ENCODE measurements around the gene HSD17B11. TPM values are rescaled to one million over a fixed set of nuclear protein-coding genes. Genes with fewer than 3 reads are reported as not detected.

The HSD17B11 gene
- total and polyA plus RNA-seq, 2 donors (not counting 1 experiment from before 2014, with no cell fraction given): 26.5 to 62.2 TPM

DNA sequence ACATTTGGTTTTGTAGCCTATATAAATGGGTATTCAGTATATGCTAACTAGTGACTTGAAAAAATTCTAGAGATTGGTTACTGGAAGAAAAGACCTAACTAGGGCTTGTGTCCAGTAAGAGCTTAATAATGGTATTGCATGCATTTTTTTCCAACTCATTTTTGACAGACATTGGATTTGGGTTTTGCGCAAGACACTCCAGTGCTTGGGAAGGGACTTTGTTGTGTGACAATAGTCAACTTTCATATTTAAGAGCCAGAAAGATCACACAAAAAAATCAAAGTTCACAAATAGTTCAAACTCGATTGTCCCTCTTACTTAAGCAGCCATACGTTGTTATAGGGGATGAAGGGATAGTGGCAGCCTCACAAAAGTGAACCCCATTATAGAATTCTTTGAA, 1.2 kb upstream of the HSD17B11 start:
- Histone ChIP-seq H3K27me3 (replicated peaks in 1 of 4; ENCODE audit: control extremely low read depth in 1 of 4, control insufficient read depth in 3 of 4, insufficient read depth in 4 of 4, low read length in 3 of 4) (no peaks in the 10 kb centered on the region), H3K9me3 (ENCODE audit: control extremely low read depth in 1 of 3, control insufficient read depth in 2 of 3, insufficient read depth in 1 of 3, low read length in 2 of 3) (no peaks in the 10 kb centered on the region), H3K27ac (ENCODE audit: low read length in 2 of 2) (no peak overlapping the region), H3K4me2 (replicated peaks; ENCODE audit: low read depth, low read length, poor library complexity, severe bottlenecking) (peak overlapping the region; percentile 70), H2AFZ (ENCODE audit: insufficient read depth, low read depth, low read length, poor library complexity, severe bottlenecking) (peak overlapping the region; percentile 92), H3K36me3 (replicated peaks in 1 of 2; ENCODE audit: control extremely low read depth in 1 of 2, control insufficient read depth in 1 of 2, extremely low read depth in 1 of 2, insufficient read depth in 2 of 2, low read length in 1 of 2) (no peaks in the 10 kb centered on the region), H3K4me1 (ENCODE audit: control insufficient read depth in 2 of 2, insufficient read depth in 2 of 2, low read length in 2 of 2) (peaks cover 24% of the 10 kb centered on the region in 2 donors), H3K9ac (ENCODE audit: low read length) (peak overlapping the region; percentile 84), H4K20me1 (ENCODE audit: control insufficient read depth, insufficient read depth, low read length, poor library complexity, severe bottlenecking) (peaks cover under 1% of the 10 kb centered on the region), H3K4me3 (ENCODE audit: control extremely low read depth in 1 of 5, extremely low read depth in 1 of 5, insufficient read depth in 1 of 5, low read depth in 2 of 5, low read length in 4 of 5) (peak overlapping the region in 1 of 5 experiments; percentile 94), H3K79me2 (ENCODE audit: control insufficient read depth, insufficient read depth, low read length) (peaks cover 48% of the 10 kb centered on the region)
- WGBS (ENCODE audit: insufficient coverage): no CpG with 5 or more reads among the region's 3 CpGs
- no peak for TF ChIP-seq EZH2 (IDR thresholded peaks at IDR 0.05; ENCODE audit: borderline replicate concordance, insufficient read depth, low read depth, low read length, poor library complexity, severe bottlenecking)
- TF ChIP-seq, protein P1, sequence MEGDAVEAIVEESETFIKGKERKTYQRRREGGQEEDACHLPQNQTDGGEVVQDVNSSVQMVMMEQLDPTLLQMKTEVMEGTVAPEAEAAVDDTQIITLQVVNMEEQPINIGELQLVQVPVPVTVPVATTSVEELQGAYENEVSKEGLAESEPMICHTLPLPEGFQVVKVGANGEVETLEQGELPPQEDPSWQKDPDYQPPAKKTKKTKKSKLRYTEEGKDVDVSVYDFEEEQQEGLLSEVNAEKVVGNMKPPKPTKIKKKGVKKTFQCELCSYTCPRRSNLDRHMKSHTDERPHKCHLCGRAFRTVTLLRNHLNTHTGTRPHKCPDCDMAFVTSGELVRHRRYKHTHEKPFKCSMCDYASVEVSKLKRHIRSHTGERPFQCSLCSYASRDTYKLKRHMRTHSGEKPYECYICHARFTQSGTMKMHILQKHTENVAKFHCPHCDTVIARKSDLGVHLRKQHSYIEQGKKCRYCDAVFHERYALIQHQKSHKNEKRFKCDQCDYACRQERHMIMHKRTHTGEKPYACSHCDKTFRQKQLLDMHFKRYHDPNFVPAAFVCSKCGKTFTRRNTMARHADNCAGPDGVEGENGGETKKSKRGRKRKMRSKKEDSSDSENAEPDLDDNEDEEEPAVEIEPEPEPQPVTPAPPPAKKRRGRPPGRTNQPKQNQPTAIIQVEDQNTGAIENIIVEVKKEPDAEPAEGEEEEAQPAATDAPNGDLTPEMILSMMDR (IDR thresholded peaks at IDR 0.05): no peak
- CTCF ChIA-PET: interaction anchor here (2.8 to 3.8 kb wide), 2 partner anchors 16 to 30 kb away, joined by 19 to 28 read pairs; partner anchors contain the start of gene NUDT9
- no peak overlapping the region for H3K27ac Mint-ChIP-seq
- POLR2A ChIA-PET: interaction anchor here (1.0 to 3.0 kb wide), 2 partner anchors 8 to 30 kb away, joined by 3 to 25 read pairs; partner anchors contain the start of gene NUDT9
- intact Hi-C loops (cut with micrococcal nuclease): loop anchor here (5.0 kb wide), 4 partner anchors 70 to 1720 kb away; partner anchors contain the start of genes KLHL8 and TIGD2
- ATAC-seq (ENCODE audit: low read depth): no peak
- H3K4me1 Mint-ChIP-seq: peaks cover 37% of the 10 kb centered on the region
- no peaks in the 10 kb centered on the region for H3K27me3 Mint-ChIP-seq
- DNase-seq: no peak
- peak overlapping the region; percentile 36 for H3K4me3 Mint-ChIP-seq
- no peaks in the 10 kb centered on the region for H3K9me3 Mint-ChIP-seq (ENCODE audit: insufficient read depth)

DNA sequence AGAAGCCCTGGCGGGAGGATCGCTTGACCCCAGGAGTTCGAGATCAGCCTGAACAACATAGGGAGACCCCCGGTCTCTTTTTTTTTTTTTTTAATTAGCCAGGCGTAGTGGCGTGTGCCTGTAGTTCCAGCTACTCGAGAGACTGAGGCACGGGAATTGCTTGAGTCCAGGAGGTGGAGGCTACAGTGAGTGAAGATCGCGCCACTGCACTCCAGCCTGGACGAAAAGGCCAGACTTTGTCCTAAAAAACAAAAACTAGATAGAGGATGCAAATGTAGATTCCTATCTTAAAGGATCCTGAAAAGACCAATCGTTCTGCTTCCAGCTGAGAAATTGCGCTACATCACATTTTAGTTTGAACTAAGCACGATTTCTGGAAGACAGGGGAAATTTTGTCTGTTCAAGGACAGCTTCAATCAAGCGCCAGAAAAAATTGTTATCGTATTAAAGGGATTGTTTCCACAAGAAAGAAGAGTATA, 627 bp upstream of the HSD17B11 start:
- Mint-ChIP-seq H3K27ac (peak overlapping the region; percentile 93), H3K9me3 (ENCODE audit: insufficient read depth) (no peaks in the 10 kb centered on the region), H3K27me3 (no peaks in the 10 kb centered on the region), H3K4me3 (peak overlapping the region; percentile 97), H3K4me1 (peaks cover 43% of the 10 kb centered on the region)
- peaks cover 24 to 30% of the 10 kb centered on the region in 2 donors for H3K4me1 ChIP-seq (ENCODE audit: control insufficient read depth in 2 of 2, insufficient read depth in 2 of 2, low read length in 2 of 2)
- ATAC-seq (ENCODE audit: low read depth): peak; percentile 5
- no peaks in the 10 kb centered on the region for H3K27me3 ChIP-seq (replicated peaks in 1 of 4; ENCODE audit: control extremely low read depth in 1 of 4, control insufficient read depth in 3 of 4, insufficient read depth in 4 of 4, low read length in 3 of 4)
- peak overlapping the region; percentile 84 for H3K9ac ChIP-seq (ENCODE audit: low read length)
- H3K79me2 ChIP-seq (ENCODE audit: control insufficient read depth, insufficient read depth, low read length): peaks cover 54% of the 10 kb centered on the region
- WGBS (ENCODE audit: insufficient coverage): 20% methylated on average over 13 of the region's 16 CpGs
- peak overlapping the region; percentile 69 to 94 (median 92) for H3K4me3 ChIP-seq (ENCODE audit: control extremely low read depth in 1 of 5, extremely low read depth in 1 of 5, insufficient read depth in 1 of 5, low read depth in 2 of 5, low read length in 4 of 5)
- CTCF ChIA-PET: interaction anchor here (1.3 to 3.8 kb wide), 4 partner anchors 16 to 171 kb away, joined by 3 to 28 read pairs (median 13); partner anchors contain the start of gene NUDT9
- POLR2A ChIA-PET: interaction anchor here (1.0 to 3.0 kb wide), 2 partner anchors 9 to 31 kb away, joined by 3 to 25 read pairs; partner anchors contain the start of gene NUDT9
- peak overlapping the region; percentile 69 to 82 for H3K27ac ChIP-seq (ENCODE audit: low read length in 2 of 2)
- no peaks in the 10 kb centered on the region for H3K36me3 ChIP-seq (replicated peaks in 1 of 2; ENCODE audit: control extremely low read depth in 1 of 2, control insufficient read depth in 1 of 2, extremely low read depth in 1 of 2, insufficient read depth in 2 of 2, low read length in 1 of 2)
- no peaks in the 10 kb centered on the region for H3K9me3 ChIP-seq (ENCODE audit: control extremely low read depth in 1 of 3, control insufficient read depth in 2 of 3, insufficient read depth in 1 of 3, low read length in 2 of 3)
- H3K4me2 ChIP-seq (replicated peaks; ENCODE audit: low read depth, low read length, poor library complexity, severe bottlenecking): peak overlapping the region; percentile 70
- TF ChIP-seq, protein P1 (IDR thresholded peaks at IDR 0.05): no peak
- TF ChIP-seq EZH2 (IDR thresholded peaks at IDR 0.05; ENCODE audit: borderline replicate concordance, insufficient read depth, low read depth, low read length, poor library complexity, severe bottlenecking): no peak
- peak overlapping the region; percentile 92 for H2AFZ ChIP-seq (ENCODE audit: insufficient read depth, low read depth, low read length, poor library complexity, severe bottlenecking)
- intact Hi-C loops (cut with micrococcal nuclease): loop anchor here (1.0 to 5.0 kb wide), 6 partner anchors 15 to 1721 kb away; partner anchors contain the start of genes KLHL8, NUDT9 and TIGD2
- DNase-seq: no peak
- peaks cover 6% of the 10 kb centered on the region for H4K20me1 ChIP-seq (ENCODE audit: control insufficient read depth, insufficient read depth, low read length, poor library complexity, severe bottlenecking)
